OCI-M2 (cell line): Measurements from ENCODE around the gene NRARP.

ENCODE experiments used
- DNase-seq: peaks from one replicate; lab custom pipeline; 2025; ENCODE audit not compliant: unreplicated experiment; lab: John Stamatoyannopoulos, UW

Gene NRARP

GRCh38 chr9:137323531-137324331, 21.7 kb upstream of the NRARP start:
- no peak for DNase-seq

DNA sequence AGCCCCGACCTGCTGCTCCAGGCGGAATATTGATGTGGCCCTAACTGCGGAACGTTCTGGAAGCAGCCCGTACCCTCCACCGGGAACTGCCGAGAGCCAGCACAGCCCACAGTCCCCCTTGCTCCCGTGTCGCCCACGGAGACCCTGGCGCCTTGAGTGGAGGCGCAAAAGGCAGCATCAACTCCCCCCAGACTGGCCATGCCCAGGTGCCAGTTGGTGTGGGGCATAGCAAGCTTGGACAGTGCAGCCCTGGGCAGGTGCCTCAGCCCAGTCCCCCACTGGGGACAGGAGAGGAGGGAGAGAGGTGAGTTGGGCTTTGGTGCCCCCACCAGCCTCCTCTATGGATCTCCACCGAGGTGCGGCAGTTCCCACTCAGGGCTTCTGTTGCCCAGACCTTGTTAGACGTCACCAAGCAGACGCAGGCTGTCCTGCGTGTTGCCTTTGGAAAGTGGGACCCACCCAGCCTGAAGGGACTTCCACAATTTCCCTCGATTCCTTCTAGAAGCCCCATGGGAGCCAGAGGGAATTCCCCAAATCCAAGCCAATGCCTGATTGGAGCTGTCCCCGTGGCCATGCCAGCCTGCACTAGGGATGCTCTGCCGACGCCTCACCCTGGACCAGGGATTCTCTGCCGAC, 19.8 kb upstream of the NRARP start:
- no peak for DNase-seq

GRCh38 chr9:137320555-137321384, 18.7 kb upstream of the NRARP start:
- no peak for DNase-seq

DNA sequence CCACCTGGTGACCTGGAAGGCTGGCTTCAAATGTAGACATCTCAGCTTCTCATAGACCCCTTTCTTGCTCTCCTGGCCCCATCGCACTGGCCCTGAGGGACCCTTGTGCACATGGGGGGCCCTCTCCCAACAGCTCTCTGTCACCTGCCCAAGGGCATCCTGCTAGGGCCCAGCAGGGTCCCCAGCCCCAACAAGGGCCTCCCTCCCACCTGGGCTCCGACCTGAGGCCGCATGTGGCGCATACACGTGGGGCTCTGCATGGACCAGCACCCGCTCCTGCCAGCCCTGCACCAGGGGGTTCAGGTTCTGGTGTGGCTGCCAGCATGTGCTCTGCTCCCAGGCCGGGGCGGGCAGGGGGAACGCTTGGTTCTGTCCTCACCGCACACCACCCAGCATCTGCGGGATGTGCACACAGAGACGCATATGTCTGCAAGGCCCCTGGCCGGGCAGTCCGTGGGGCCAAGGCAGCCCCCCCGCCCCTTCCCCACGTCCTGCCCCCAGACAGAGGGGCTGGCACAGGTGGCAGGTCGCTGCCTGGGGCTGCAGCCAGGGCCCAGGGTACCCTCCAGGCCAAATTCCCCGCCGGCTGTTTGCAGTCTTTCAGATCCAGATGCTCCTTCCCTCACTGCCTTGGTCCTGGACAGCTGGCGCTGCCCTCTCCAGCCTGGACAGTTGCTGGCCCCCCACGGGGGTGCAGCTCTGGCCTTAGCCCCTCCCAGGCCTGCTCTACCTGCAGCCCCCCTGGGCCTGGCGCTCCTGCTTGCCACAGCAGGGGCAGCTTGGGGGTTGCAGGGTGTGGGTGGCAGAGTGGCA, 17.9 kb upstream of the NRARP start:
- DNase-seq = no peak

- no peak for DNase-seq
Observed at GRCh38 chr9:137319011-137319738, 17.1 kb upstream of the NRARP start.

DNA sequence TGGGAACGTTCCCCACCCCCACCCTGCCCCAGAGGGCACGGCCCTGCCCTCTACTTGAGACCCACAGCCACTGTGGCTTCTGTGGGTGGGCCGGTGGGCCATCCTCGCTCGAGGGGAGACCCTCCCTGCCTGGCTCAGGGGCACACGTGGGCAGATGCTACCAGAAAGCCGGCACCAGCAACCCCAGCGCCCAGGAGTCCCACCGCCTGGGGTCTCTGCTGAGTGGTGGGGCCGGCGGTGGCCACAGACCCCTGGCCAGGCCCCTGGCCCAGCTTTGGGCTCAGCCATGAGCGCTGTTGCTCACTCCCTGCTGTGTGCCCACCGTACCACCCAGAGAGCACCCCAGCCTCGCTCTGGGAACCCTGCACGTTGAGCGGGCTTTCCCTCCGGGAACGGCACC, 16.5 kb upstream of the NRARP start:
- DNase-seq = no peak

- DNase-seq = no peak
Observed at GRCh38 chr9:137317718-137318511, 15.8 kb upstream of the NRARP start.

DNA sequence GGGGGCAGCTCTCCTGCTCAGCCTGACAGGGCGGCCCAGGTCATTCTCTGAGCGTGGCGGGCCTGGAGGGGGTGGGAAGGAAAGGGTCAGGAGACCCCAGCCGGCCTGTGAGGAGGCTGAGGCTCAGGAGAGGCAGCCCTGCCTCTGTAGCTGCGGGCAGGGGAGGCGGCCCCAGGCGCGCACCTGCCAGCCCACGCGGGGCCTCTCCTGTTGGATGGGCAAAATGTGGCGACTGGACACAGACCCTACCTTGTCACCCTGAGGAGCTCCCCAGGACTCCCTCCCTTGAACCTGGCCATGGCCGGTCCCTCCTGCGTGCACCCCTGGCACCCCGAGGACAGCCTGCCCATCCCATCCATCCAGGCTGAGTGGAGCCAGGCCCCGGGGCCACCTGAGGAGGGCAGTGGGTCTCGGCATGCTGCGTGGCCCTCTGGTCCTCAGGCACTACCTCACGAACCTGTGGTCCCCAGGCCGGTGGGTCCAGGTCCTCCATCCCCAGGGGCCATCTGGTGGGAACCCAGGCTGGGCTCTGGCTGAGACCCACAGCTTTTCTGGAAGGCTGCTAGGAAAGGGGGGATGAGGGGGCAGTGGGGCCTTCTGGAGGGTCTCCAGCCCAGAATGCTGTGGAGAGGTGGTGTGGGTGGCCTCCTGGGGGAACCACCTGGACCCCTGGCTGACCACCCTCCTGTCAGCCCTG, 15.1 kb upstream of the NRARP start:
- no peak for DNase-seq

DNA sequence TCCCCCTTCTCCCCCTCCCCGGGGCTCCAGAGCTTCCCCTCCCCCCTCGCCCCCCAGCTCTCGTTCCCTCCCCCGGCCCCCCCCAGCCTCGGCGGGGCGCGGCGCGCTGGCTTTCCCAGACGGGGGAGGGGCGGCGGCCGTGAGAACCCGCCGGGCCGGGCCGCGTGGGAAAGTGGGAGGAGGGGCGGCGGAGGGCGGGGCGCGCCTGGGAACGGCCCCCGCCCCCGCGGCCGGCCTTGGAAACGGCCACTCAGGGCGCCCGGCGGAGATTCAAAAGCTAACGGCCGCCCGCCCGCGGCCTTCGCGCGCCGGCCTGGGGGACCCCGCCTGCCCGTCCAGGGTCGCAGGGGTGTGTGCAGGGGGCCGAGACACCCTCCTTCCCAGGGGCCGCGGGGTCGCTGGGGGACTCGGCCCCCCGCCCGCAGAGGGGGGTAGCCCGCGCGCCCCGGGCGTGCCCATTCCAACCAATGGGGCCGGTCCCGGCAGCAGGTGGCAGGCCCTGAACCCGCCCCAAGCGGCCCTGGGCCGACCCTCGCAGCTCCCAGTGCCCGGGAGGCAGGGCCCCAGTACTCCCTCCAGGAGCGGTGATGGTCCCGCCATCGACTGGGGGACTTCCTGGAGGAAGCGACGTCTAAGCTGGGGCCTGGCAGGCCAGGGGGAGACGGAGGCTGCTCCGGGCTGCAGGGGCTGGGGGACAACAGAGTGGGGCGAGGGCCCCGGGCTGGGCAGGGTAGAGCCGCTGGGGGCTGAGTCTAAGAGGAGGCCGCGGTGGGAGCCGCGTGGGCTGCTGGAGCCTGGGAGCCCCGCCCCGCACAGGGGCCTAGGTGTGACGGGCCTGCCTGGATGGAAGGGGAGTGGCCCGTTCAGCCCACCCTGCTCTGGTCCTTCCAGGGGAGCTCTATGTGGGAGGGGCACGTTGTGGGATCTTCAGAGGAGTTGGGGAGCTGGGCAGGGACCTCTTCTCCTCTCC, 14.2 kb upstream of the NRARP start:
- no peak for DNase-seq

GRCh38 chr9:137315581-137316011, 13.5 kb upstream of the NRARP start:
- DNase-seq = no peak

DNA sequence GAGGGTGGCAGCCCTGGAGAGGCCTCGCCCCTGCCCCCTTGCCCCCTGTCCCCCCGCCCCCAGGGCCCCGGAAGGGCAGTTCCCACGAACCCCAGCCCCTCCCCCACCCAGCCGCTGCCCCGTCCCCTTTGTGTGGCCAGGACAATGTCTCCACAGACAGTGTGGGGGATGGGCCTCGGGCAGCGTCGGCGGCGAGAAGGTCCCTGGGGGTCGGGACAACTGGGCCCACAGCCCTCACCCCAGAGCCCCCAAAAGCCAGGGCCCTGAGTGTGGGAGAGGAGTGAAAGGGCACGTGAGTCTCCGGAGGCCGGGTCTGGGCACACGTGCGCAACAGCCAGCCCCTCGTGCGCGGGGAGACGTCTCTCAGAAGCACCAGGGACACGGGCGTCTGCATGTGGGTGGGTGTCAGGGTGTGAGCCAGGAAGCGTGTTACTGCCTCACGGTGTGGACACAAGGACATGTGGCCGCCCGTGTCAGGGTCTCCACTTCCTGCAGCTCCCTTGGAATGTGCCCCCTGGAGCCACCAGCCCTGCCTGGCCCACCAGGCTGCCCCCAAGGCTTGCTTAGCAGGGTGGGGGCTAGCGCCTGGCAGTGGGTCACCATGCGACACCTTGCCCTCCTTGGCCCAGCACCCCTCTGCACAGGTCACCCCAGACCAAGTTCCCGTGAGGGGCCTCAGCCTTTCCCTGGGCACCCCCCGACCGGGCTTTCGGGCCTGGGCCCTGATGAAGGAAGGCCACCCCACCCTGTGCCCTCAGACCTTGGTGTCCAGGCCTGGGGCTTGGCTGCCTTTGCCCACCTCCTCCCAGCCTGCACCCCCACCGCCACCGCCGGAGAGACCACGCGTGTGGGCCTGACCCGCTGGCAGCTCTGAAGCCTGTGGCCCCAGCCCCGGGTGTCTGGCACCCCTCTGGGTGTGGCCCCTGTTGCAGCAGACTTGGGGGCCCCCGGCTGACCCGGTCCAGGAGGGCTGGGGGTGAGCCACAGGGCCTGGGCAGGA, 12.8 kb upstream of the NRARP start:
- DNase-seq = no peak

DNA sequence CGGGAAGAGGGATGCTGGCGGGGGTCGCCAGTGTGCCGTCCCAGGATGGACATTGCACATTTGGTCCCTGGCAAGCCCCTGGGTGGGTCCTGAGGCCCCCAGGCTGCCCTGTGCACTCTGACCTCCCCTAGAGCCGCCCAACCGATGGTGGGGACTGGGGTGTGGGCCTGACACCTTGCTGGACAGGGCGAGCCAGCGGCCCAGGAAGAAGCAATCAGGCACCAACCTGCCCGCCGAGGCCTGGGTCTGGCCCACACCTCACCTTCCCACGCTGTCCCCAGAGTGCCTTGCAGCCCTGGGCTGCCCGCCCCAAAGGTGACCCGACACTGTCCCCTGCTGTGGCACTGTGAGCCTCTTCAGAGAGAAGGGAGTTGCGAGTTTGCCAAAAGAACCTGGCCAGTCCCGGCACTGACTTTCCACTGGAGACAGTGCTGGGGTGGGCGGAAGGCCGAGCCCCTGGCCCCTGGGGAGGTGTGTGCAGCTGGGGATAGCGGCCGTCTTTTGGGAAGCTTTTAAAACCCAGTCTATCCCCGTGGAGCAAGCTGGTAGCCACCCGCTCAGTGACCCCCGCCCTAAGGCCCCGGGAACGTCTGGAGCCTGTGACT, 12.0 kb upstream of the NRARP start:
- DNase-seq = no peak

GRCh38 chr9:137313326-137313936, 11.4 kb upstream of the NRARP start:
- DNase-seq = no peak

DNA sequence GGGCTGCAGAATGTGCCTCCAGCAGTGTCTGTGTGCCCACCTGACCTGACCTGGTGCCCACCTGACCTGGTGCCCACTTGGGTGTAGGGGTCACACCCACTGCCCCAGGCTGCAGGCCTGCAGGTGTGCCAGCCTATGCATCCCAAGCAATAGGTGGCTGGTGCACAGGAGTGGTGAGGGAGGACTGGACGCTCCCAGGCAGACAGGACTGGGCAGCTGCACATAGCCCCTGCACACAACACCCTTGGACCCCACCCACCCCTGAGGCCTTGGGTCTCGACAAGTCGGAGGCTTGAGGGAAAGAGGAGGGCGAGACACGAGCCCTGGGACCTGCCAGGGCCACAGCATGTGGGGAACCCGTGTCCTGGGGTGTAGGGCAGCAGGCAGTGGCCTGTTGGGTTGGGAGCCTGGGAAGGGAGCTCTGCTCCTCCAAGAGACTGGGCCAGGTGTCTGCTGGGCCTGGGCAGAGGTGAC, 10.8 kb upstream of the NRARP start:
- DNase-seq = no peak

DNA sequence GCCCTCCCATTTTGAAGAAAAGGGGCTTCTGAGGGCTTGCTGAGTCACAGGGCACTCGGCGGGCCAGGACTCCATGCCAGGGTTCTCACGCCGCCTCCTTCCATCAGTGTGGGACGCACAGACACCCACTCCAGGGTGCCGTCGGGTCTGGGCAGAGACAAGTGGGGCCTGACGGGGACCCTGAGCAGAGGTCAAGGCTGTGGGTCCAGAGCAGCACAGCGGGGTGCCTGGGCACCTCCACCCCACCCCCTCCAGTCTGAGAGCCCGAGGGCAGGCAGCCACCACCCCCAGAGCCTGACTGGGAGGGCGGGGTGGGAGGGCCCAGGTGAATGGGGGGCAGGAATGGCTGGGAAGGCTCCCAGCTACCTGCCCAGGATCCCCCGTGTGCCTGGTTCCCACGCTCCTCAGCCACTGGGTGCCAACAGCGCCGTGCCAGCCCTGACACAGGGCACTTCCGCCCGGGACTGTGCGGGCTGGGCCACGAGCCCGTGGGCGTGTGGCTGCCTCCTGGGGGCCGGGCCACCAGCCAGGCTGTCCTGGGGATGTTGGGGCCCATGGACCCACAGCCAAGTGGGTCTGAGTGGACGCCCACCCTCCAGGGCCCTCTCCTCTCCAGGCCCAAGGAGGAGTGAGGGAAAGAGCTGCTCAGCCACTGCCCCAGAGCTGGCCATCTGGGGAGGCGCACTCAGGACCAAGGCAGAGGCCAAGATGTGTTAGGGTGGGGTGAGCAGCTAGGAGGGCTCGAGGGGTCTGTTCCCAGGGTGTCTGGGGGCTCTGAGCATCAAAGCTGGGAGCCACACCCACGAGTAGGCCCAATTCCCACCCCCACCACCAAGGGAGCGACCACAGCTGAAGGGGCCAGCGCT, 10.1 kb upstream of the NRARP start:
- DNase-seq = no peak
